Right lobe of liver (tissue), 6 donors: ENCODE results near the gene COL5A1. TPM values are rescaled to one million over a fixed set of nuclear protein-coding genes. Genes with fewer than 3 reads are reported as not detected.

Source experiments
- ATAC-seq, 4 donors: fragments of 200-7000 bp; cut with Tn5 transposase; one replicate each; pipeline ENCODE4 v1.9.1; 2020; ENCODE audit warnings: mild to moderate bottlenecking in 4 of 4, moderate library complexity in 4 of 4
- DNase-seq, 3 donors: peaks; one replicate each; pipeline ENCODE4 v3.0.0-alpha.2; 2020
- H3K27ac ChIP-seq, 3 donors: fragments of 200-600 bp; one replicate each; pipeline ENCODE4 v1.8.0; 2022
- H3K27me3 ChIP-seq, 2 donors: fragments of 200-600 bp; one replicate each; pipeline ENCODE4 v1.8.0; 2022
- H3K36me3 ChIP-seq, 4 donors: fragments of 200-600 bp; sonication (generic) in 1 of 4; one replicate each; pipeline versions ENCODE4 v1.5.1 to v1.8.0; 2017 to 2022; ENCODE audit warnings: control low read depth in 1 of 4
- H3K4me1 ChIP-seq, 4 donors: fragments of 200-600 bp; sonication (generic) in 1 of 4; one replicate each; pipeline versions ENCODE4 v1.5.1 to v1.8.0; 2017 to 2022; ENCODE audit warnings: control low read depth in 1 of 4
- H3K4me3 ChIP-seq, 3 donors: fragments of 200-600 bp; one replicate each; pipeline ENCODE4 v1.8.0; 2022
- H3K9me3 ChIP-seq, 4 donors: fragments of 200-600 bp; sonication (generic) in 1 of 4; one replicate each; pipeline versions ENCODE4 v1.5.1 to v1.8.0; 2017 to 2022; ENCODE audit warnings: control low read depth in 1 of 4
- POLR2A ChIP-seq: fragments of 450-650 bp; IDR thresholded peaks from one replicate; pipeline ENCODE4 v1.6.1; 2017; ENCODE audit warnings: antibody characterized with exemption, mild to moderate bottlenecking
- WGBS: methylation state at CpG from one replicate; pipeline ENCODE4 v1.1.6; 2018; ENCODE audit warnings: low coverage, low lambda C conversion rate; ENCODE audit not compliant: insufficient coverage; ENCODE audit errors: missing lambda C conversion rate; 5-methylcytosine and 5-hydroxymethylcytosine counted together
- intact Hi-C, 2 donors: fragments of 100-400 bp; cut with DNase I; formaldehyde crosslinking; loops; one replicate each; pipeline versions ENCODE4 v1.11.2 to v1.14.1; 2022
- total RNA-seq, 6 experiments: library from RNA; depleted of rRNA in 2 of 6; stranded (reverse); fragments of >200 nt in 2 of 6; fragmentation: NEBNext Ultra II Directional in 3 of 6; extraction: Animal tissue kit (Norgen Biotek cat#: 25700) in 3 of 6; gene quantifications; one replicate each; pipeline versions ENCODE4 v1.1.0 to v1.2.4, GENCODE V29; 2016 to 2023
- TF ChIP-seq, protein P1 (sequence below), 4 donors: fragments of 200-600 bp in 3 of 4; fragments of 450-650 bp in 1 of 4; IDR thresholded peaks; one replicate each; pipeline versions ENCODE4 v1.5.1 to v1.8.0; 2016 to 2022; ENCODE audit warnings: antibody characterized with exemption in 4 of 4, mild to moderate bottlenecking in 2 of 4
- donor health status: DM: no; HTN: yes; CAD: no.
- donor health status: DM: no; HTN: no; CAD: no.
- donor health status: DM: no; HTN: no; CAD: no.
- donor health status: DM: no; HTN: yes; CAD: no.
- donor health status: DM: no; HTN: yes; CAD: no.

The COL5A1 gene
- total RNA-seq, 6 experiments from 2014 or later = 1.5 to 17.0 (median 7.7) TPM

GRCh38 chr9:134656334-134657006 lies 14.9 kb downstream of the COL5A1 start:
- H3K4me1 ChIP-seq = no peaks in the 10 kb centered on the region
- peak in 2 of 3 donors; percentile 2 to 40 for DNase-seq
- H3K4me3 ChIP-seq = no peak overlapping the region
- ATAC-seq = peak in 2 of 4 donors; percentile 25 to 40
- intact Hi-C loops = no loop called here
- H3K27me3 ChIP-seq = no peaks in the 10 kb centered on the region
- no peaks in the 10 kb centered on the region for H3K9me3 ChIP-seq
- WGBS = 43% methylated on average over 9 of the region's 12 CpGs
- no peaks in the 10 kb centered on the region for H3K36me3 ChIP-seq
- H3K27ac ChIP-seq = no peak overlapping the region
- no peak for TF ChIP-seq POLR2A
- TF ChIP-seq, protein P1, sequence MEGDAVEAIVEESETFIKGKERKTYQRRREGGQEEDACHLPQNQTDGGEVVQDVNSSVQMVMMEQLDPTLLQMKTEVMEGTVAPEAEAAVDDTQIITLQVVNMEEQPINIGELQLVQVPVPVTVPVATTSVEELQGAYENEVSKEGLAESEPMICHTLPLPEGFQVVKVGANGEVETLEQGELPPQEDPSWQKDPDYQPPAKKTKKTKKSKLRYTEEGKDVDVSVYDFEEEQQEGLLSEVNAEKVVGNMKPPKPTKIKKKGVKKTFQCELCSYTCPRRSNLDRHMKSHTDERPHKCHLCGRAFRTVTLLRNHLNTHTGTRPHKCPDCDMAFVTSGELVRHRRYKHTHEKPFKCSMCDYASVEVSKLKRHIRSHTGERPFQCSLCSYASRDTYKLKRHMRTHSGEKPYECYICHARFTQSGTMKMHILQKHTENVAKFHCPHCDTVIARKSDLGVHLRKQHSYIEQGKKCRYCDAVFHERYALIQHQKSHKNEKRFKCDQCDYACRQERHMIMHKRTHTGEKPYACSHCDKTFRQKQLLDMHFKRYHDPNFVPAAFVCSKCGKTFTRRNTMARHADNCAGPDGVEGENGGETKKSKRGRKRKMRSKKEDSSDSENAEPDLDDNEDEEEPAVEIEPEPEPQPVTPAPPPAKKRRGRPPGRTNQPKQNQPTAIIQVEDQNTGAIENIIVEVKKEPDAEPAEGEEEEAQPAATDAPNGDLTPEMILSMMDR (IDR thresholded peaks at IDR 0.05) = no peak

- peak in 2 of 3 donors; percentile 14 to 45 for DNase-seq
- TF ChIP-seq, protein P1 (IDR thresholded peaks at IDR 0.05) = no peak
- no peak for TF ChIP-seq POLR2A
- 67% methylated on average over 8 of the region's 20 CpGs for WGBS
Measured at GRCh38 chr9:134657666-134658377, 16.2 kb downstream of the COL5A1 start.

GRCh38 chr9:134658378-134658955 lies 16.9 kb downstream of the COL5A1 start:
- no peak for TF ChIP-seq POLR2A
- TF ChIP-seq, protein P1 (IDR thresholded peaks at IDR 0.05) = no peak
- ATAC-seq = no peak
- Histone ChIP-seq H3K9me3 (no peaks in the 10 kb centered on the region), H3K36me3 (no peaks in the 10 kb centered on the region), H3K27ac (no peak overlapping the region), H3K4me3 (no peak overlapping the region), H3K4me1 (no peaks in the 10 kb centered on the region), H3K27me3 (no peaks in the 10 kb centered on the region)
- peak in 2 of 3 donors; percentile 8 to 25 for DNase-seq
- 52% methylated on average over 4 of the region's 19 CpGs for WGBS
- intact Hi-C loops = no loop called here

More at GRCh38 chr9:134657666-134658377, 16.2 kb downstream of the COL5A1 start:
- no peak overlapping the region for H3K27ac ChIP-seq
- no peaks in the 10 kb centered on the region for H3K9me3 ChIP-seq
- no peak overlapping the region for H3K4me3 ChIP-seq
- no peaks in the 10 kb centered on the region for H3K27me3 ChIP-seq
- intact Hi-C loops = no loop called here
- H3K4me1 ChIP-seq = no peaks in the 10 kb centered on the region
- no peaks in the 10 kb centered on the region for H3K36me3 ChIP-seq
- no peak for ATAC-seq

GRCh38 chr9:134659688-134660131 lies 18.1 kb downstream of the COL5A1 start:
- 85% methylated on average over 2 of the region's 14 CpGs for WGBS
- Histone ChIP-seq H3K36me3 (no peaks in the 10 kb centered on the region), H3K27ac (no peak overlapping the region), H3K4me1 (no peaks in the 10 kb centered on the region), H3K9me3 (no peaks in the 10 kb centered on the region), H3K27me3 (no peaks in the 10 kb centered on the region), H3K4me3 (no peak overlapping the region)
- intact Hi-C loops = no loop called here
- no peak for TF ChIP-seq POLR2A
- TF ChIP-seq, protein P1 (IDR thresholded peaks at IDR 0.05) = no peak
- DNase-seq (peak in 2 of 3 donors; percentile 4 to 30), ATAC-seq (no peak)
